GM18909 (cell line): Measurements from ENCODE around the gene ASPSCR1.

Experiments used
- ATAC-seq: cut with Tn5 transposase; IDR thresholded peaks from one replicate; pipeline ENCODE4 v1.9.1; 2021; ENCODE audit warnings: mild to moderate bottlenecking; ENCODE audit not compliant: unreplicated experiment, poor library complexity

ASPSCR1 gene

GRCh38 chr17:82021107-82021899, 43.9 kb downstream of the ASPSCR1 start:
- no peak for ATAC-seq

GRCh38 chr17:82021900-82022309, 44.5 kb downstream of the ASPSCR1 start:
- no peak for ATAC-seq

DNA sequence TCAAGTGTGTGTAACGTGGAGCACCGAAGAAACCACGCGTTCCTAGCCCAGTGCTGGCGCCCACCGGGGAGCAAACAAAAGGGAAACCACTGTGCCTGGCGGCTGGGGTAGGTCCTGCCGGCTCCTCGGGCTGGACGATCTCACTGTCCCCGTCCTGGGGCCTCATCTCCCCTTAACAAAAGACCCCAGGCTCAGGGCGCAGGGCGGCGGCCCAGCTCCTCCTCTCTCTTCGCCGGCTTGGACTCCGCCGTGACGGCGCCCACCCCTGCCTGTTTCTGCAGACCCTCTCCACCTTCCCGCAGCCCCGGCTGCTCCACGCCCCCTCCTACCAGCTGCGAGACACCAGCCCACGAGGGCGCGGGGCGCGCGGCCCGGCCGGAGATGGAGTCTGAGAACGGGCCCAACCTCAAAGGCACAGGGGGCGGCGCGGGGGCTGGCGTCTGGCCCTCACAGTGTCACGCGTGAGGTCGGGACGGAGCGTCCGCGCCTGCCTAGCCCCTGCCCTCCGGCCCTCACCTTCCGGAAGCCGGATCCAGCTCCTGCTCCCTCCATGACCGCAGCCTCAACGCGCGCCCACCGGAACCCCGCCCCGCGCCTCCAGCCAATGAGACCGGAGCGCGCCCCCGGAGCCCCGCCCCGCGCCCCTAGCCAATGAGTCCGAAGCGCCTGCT, 45.0 kb downstream of the ASPSCR1 start, which contains the start of gene CENPX:
Gene CENPX, minus strand, starts transcription at position 569 of the 671 bp plus-strand sequence. Its CDS starts 17 bp downstream, at position 552.
- ATAC-seq: no peak

DNA sequence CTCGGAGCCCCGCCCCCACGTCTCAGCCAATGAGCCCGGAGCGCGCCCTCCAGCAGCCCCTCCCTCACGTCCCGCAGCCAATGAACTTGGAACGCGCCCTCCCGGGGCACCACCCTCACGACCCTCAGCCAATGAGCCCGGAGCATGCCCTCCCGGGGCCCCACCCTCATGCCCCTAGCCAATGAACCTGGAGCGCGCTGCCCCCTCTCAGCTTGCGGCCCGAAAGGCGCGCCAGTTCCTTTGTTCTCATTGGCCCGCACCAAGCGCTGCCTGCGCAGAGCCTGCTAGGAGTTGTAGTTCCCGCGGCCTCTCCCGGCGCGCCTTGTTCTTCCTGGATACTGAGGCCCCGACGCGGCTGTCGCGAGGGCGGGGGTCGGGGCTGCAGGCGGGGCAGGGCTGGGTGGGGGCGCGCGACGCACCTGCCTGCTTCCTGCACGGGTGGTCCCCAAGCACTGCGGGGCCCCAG, 45.6 kb downstream of the ASPSCR1 start, which contains the start of gene LRRC45:
Gene LRRC45, plus strand, starts transcription at position 325 of the 466 bp plus-strand sequence. CDS start 339 bp downstream, outside the sequence.
- peak; percentile 85 for ATAC-seq

DNA sequence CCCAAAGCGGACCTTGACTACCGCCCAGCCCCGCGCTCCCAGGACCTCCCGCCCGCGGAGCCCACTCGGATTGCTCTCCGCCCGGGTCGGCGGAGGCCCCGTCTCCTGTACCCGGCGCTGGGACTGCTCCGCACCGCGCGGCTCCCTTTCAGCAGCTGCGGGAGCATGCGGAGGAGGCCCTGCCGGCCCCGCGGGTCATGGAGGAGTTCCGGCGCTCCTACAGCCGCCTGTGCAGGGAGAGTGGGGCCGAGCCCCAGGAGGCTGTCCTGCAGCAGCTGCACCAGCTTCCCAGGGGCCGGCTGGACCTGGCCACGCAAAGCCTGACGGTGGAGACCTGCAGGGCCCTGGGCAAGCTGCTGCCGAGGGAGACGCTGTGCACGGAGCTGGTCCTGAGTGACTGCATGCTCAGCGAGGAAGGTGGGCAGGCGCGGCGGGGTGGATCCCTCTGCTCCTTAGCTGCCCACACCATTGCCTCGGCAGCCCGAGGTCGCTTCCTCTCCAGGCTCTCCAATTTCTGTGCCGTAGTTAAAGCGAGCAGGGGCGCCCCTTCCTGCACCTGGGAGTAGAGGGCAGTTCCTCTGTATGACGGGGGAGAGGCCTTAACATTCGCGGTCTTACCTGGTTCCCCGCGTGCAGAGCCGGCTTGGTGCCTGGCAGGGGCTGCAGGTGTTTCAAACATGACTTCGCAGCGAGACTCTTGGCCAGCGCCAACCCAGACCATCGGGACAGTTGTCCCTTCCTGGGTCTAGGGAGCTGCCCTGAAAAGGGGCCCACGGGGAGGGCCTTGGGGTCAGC, 46.2 kb downstream of the ASPSCR1 start:
- ATAC-seq: no peak

GRCh38 chr17:82024859-82025258, 47.4 kb downstream of the ASPSCR1 start:
- ATAC-seq: no peak

DNA sequence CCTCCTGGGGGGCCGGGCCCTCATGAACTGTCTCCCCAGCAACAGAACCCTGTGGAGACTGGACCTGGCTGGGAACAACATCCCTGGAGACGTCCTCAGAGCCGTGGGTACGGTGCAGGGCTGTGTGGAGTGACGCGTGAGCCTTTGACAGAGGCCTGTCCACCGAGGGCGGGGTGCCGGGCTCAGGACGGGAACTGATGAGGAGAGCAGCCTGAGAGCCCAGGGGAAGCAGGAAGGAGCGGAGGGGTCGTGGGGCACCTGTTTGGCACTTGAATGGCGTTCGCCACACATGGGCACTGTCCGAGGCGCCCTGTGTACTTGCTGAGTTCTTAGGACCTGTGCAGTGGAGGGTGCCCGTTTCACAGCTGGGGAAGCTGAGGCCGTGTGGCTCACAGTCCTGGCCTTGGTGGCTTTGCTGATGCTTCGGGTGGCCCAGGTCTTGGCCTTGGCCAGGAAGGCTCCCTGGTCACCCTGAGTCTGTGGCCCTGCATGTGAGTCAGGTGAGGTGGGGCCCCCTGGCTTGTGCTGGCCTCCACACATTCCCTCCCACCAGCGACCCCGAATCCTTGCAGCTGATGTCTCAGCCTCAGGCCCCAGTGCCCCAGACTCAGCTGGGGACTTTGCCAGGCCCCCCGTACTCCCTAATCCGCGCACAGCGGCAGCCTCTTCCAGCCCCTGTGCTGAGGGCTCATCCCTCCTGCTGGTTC, 48.1 kb downstream of the ASPSCR1 start:
- no peak for ATAC-seq

GRCh38 chr17:82028246-82028645, 50.8 kb downstream of the ASPSCR1 start:
- ATAC-seq: no peak

DNA sequence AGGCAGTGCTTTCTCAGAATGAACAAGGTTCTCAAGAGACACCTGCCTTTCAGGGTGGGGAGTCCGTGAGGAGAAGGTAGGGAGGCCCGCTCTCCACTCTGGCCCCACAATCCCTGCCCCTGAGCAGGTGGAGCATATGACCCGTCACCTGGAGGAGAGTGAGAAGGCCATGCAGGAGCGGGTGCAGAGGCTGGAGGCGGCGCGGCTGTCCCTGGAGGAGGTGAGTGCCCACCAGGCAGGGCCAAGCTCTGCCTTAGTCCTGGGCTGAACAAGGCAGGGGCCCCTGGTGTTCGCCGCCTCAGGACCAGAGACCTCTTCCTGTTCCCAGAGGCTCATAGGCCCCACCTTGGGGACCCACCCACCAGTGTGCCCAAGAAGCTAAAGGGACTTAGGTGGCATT, 51.5 kb downstream of the ASPSCR1 start:
- no peak for ATAC-seq

DNA sequence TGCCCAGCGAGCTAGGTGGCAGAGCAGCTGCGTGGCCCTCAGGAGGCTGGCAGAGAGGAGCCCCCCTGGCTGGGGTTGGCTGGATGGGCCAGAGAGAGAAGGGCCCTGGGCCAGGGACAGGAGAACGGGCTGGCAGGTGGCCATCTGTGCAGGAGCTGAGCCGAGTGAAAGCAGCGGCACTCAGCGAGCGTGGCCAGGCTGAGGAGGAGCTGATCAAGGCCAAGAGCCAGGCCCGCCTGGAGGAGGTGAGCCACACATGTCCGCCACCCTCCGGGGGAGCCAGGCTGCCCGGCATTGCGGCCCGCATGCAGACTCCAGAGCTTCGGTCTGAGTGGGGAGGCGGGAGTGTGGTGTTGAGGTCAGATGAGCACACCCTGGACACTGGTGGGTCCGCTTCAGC, 52.0 kb downstream of the ASPSCR1 start:
- ATAC-seq: no peak

DNA sequence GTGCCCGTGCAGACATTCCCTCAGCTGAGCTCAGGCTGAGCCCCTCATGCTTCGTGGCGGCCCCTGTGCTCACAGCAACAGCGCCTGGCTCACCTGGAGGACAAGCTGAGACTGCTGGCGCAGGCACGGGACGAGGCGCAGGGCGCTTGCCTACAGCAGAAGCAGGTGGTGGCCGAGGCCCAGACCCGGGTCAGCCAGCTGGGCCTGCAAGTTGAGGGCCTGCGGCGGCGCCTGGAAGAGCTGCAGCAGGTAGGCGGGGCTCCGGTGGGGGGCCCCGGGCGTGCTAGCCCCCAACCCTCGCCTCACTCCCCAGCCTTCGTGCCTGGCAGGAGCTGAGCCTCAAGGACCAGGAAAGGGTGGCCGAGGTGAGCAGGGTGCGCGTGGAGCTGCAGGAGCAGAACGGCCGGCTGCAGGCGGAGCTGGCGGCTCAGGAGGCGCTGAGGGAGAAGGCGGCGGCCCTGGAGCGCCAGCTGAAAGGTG, 52.6 kb downstream of the ASPSCR1 start:
- no peak for ATAC-seq

DNA sequence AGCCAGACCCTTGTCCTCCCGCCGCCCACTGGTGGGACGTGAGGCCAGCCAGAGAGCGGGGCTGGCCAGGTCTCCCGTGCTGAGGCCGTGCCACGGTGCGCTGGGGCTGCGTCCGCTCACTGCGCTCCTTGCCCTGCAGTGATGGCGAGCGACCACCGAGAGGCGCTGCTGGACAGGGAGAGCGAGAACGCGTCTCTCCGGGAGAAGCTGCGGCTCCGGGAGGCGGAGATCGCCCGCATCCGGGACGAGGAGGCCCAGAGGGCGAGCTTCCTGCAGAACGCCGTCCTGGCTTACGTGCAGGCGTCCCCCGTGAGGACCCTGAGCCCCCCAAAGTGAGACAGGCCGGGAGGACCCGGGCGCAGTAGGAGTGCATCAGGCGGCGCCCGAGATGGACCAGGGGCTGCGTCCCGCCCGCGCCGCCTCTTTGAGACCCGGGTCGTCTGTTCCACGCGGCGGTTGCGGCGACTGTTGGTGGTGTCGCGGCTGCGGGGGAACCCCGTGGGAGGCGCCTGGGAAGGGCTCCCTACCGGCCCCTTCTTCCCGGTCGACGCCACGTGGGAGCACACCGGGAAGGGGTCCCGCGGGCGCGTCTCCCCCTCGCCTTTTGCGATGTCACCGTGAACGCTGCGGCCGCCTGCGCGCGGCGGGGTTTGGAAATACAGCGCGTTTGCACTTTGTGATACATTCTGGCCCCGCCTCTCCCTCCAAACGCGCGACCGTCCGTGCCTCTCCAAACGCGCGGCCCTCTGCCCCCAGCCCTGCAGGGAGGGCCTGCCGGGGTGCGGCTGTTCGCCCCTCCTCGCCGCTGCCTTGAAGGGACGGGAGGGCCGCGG, 53.3 kb downstream of the ASPSCR1 start:
- ATAC-seq: peak; percentile 40

DNA sequence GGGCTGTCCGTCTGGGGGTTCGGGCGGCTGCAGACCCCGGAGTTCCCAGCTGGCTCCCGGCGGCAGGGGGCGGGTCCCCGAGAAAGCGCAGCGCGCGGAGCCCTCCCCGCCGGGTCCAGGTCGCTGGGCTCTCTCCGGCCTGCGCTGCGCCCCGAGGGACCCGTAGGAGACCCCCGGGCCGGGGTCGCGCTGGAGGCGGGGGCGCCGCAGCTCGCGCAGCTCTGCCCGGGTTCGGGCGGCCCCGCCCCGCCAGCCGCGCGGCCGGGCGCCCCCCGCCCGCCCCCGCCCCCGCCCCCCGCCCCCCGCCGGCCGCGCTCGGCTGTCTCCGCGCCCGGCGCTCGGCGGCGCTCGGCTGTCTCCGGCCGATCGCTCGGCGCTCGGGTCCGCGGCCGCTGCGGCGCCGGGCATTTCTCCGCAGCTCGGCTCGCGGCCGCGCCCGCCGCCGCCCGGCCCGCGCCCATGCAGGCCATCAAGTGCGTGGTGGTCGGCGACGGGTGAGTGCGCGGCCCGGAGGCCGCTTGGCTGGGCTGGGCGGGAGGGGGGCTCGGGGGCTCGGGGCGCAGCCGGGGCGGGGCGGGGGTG, 54.0 kb downstream of the ASPSCR1 start, which contains the start of gene RAC3:
Gene RAC3, plus strand, starts transcription at position 376 of the 582 bp plus-strand sequence. Its CDS starts 84 bp downstream, at position 460.
- no peak for ATAC-seq

GRCh38 chr17:82031885-82032627, 54.6 kb downstream of the ASPSCR1 start:
- no peak for ATAC-seq

DNA sequence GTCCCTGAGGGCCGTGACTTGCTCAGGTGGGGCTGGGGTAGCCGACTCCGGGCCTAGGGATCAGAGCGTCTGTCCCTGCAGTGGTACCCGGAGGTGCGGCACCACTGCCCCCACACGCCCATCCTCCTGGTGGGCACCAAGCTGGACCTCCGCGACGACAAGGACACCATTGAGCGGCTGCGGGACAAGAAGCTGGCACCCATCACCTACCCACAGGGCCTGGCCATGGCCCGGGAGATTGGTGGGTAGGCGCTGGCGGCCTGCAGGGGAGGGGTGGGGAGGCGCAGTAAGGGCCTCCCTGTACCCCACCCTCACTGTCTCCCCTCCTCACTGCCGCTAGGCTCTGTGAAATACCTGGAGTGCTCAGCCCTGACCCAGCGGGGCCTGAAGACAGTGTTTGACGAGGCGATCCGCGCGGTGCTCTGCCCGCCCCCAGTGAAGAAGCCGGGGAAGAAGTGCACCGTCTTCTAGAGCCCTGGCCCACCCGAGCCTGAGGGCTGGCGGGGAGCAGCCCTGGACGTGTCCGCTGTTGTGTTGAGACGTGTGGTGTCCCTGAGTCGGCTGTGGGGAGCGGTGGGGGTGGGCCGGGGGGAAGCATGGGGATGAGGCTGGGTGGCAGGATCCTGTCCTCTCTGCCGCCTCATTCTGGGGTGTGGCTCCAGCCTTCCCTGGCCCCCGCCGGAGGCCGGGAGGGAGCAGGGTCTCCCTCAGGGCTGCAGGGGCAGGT, 56.1 kb downstream of the ASPSCR1 start:
- ATAC-seq: no peak

DNA sequence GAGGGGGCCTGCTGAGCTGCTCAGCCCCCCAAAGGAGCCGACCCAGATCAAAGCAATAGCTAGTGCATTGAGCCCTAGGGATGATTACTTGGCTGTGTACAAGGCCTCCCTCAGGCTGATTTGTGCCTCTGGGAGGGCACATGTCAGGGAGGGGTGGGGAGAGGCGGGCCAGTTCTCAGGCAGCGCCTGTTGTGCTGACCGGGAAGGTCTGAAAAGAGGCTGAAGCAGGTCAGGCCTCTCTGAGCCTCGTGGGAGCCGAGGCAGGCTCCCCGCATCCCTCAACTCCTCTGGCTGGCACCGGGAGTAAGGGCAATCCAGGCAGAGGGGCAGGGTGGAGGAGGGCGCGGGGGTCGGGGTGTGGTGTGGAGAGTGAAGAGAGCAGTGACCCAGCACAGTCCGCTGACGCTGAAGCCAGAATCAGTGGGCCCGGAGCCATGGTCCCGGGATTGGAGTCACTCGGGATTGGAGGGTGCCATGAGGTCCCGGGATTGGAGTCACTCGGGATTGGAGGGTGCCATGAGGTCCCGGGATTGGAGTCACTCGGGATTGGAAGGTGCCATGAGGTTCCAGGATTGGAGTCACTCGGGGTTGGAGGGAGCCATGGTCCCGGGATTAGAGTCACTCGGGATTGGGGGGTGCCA, 57.1 kb downstream of the ASPSCR1 start:
- no peak for ATAC-seq

- ATAC-seq: no peak
Observed at GRCh38 chr17:82035488-82035887, 58.1 kb downstream of the ASPSCR1 start.
